DOHH2 (cell line): ENCODE results near the gene C1S.

Experiments
- EZH2phosphoT487 ChIP-seq: fragments of 200-600 bp; sonication (generic); IDR thresholded peaks from 2 replicates; pipeline ENCODE4 v1.6.1; 2017; ENCODE audit warnings: borderline replicate concordance, mild to moderate bottlenecking, antibody characterized with exemption, low read length, moderate library complexity, mixed read lengths
- TF ChIP-seq, protein P1 (sequence below): fragments of 200-600 bp; sonication (generic); IDR thresholded peaks from one replicate; pipeline ENCODE4 v1.5.1; 2014; ENCODE audit warnings: antibody characterized with exemption, mild to moderate bottlenecking, low read depth, low read length; ENCODE audit not compliant: poor library complexity, severe bottlenecking

DNA sequence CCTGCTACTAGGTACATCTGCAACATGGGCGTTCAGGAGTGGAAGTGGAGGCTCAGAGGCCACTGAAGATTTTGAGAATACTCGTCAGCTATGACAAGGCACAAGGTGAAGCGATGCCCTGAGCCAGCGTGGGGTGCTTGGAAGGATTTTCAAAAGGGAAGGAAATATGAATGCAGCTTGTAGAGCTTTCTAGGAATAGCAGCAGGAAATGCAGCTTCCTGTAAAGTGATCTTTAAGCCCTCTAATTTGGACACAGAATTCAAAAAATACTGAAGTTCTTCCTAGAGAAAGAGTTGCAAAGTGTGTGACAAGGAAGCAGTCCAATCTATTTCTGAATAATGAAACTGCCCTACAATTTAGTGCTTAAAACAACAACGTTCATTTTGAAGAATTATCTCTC, 13.2 kb upstream of the C1S start:
- TF ChIP-seq, protein P1, sequence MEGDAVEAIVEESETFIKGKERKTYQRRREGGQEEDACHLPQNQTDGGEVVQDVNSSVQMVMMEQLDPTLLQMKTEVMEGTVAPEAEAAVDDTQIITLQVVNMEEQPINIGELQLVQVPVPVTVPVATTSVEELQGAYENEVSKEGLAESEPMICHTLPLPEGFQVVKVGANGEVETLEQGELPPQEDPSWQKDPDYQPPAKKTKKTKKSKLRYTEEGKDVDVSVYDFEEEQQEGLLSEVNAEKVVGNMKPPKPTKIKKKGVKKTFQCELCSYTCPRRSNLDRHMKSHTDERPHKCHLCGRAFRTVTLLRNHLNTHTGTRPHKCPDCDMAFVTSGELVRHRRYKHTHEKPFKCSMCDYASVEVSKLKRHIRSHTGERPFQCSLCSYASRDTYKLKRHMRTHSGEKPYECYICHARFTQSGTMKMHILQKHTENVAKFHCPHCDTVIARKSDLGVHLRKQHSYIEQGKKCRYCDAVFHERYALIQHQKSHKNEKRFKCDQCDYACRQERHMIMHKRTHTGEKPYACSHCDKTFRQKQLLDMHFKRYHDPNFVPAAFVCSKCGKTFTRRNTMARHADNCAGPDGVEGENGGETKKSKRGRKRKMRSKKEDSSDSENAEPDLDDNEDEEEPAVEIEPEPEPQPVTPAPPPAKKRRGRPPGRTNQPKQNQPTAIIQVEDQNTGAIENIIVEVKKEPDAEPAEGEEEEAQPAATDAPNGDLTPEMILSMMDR: no peak
- TF ChIP-seq EZH2phosphoT487: no peak
